Occipital lobe (tissue), 2 donors: ENCODE results near the gene ABL2. TPM values are rescaled to one million over a fixed set of nuclear protein-coding genes. Genes with fewer than 3 reads are reported as not detected.
"Not testable (repeated sequence)": the region's sequence is repeated elsewhere in the genome, so short reads cannot be mapped to it uniquely, and the experiment has no call there.

Experiments used
- DNase-seq: peaks from one replicate; lab custom pipeline; 2025; lab: John Stamatoyannopoulos, UW
- total RNA-seq: library from RNA; depleted of rRNA; stranded (reverse); fragments of >200 nt; gene quantifications from one replicate; pipeline ENCODE4 v1.2.3, GENCODE V29; 2014

Gene ABL2
- 36.5 TPM for total RNA-seq

- DNase-seq, result peak; percentile 46
These were observed at the start of gene ABL2 for GRCh38 chr1:179229214-179230140. ABL2 (minus strand) TSS chr1:179229677; CDS start chr1:179229397, 280 bp downstream.

- DNase-seq, result no peak
These were observed 49.4 kb upstream of the ABL2 start for GRCh38 chr1:179278920-179279319.

- not testable (repeated sequence) for DNase-seq
These were observed 44.9 kb upstream of the ABL2 start for GRCh38 chr1:179274424-179274823.

- DNase-seq, result no peak
These were observed 39.6 kb upstream of the ABL2 start for GRCh38 chr1:179269071-179269470.

GRCh38 chr1:179264507-179264906 lies 35.0 kb upstream of the ABL2 start:
- DNase-seq, result no peak

GRCh38 chr1:179263121-179263520 lies 33.6 kb upstream of the ABL2 start:
- DNase-seq, result no peak

GRCh38 chr1:179262183-179262582 lies 32.7 kb upstream of the ABL2 start:
- no peak for DNase-seq

GRCh38 chr1:179253286-179253972 lies 24.0 kb upstream of the ABL2 start:
- DNase-seq, result no peak

GRCh38 chr1:179252606-179253005 lies 23.1 kb upstream of the ABL2 start:
- DNase-seq, result no peak

- DNase-seq, result no peak
These were observed 22.2 kb upstream of the ABL2 start for GRCh38 chr1:179251675-179252074.

- DNase-seq, result no peak
These were observed 18.4 kb upstream of the ABL2 start for GRCh38 chr1:179247923-179248322.

- DNase-seq, result not testable (repeated sequence)
These were observed 15.9 kb upstream of the ABL2 start for GRCh38 chr1:179245426-179245825.

GRCh38 chr1:179241530-179242097 lies 12.1 kb upstream of the ABL2 start:
- DNase-seq, result no peak

- no peak for DNase-seq
These were observed 7.7 kb upstream of the ABL2 start for GRCh38 chr1:179237222-179237621.

GRCh38 chr1:179234863-179235262 lies 5.4 kb upstream of the ABL2 start:
- no peak for DNase-seq

GRCh38 chr1:179231923-179232322 lies 2.4 kb upstream of the ABL2 start:
- no peak for DNase-seq

- no peak for DNase-seq
These were observed 1.2 kb upstream of the ABL2 start for GRCh38 chr1:179230721-179231120.

- no peak for DNase-seq
These were observed 774 bp upstream of the ABL2 start for GRCh38 chr1:179230251-179230650.

GRCh38 chr1:179228783-179229213 lies 679 bp downstream of the ABL2 start:
- DNase-seq, result peak; percentile 17

GRCh38 chr1:179226738-179227137 lies 2.7 kb downstream of the ABL2 start:
- DNase-seq, result no peak

- not testable (repeated sequence) for DNase-seq
These were observed 5.0 kb downstream of the ABL2 start for GRCh38 chr1:179224466-179224865.

- DNase-seq, result not testable (repeated sequence)
These were observed 8.4 kb downstream of the ABL2 start for GRCh38 chr1:179221121-179221520.
